ENCODE results near the gene PROSER1. TPM values are rescaled to one million over a fixed set of nuclear protein-coding genes. Genes with fewer than 3 reads are reported as not detected.
"Not testable (repeated sequence)": the region's sequence is repeated elsewhere in the genome, so short reads cannot be mapped to it uniquely, and the experiment has no call there.

The PROSER1 gene
- total RNA-seq (10 to 100 TPM; 31.9 to 52.2 (median 35.8) TPM), polyA plus RNA-seq (10 to 100 TPM; 12.8 to 17.7 (median 14.7) TPM)
- long read RNA-seq, donor 1, full-length matches to known transcripts, result 3 of 20 reads
- long read RNA-seq, donor 1, partial matches to known transcripts, result 17 of 20 reads
- long read RNA-seq, donor 1, other reads (novel, unspliced or antisense), result 0 of 20 reads
- long read RNA-seq, donor 2, result 0 reads

DNA sequence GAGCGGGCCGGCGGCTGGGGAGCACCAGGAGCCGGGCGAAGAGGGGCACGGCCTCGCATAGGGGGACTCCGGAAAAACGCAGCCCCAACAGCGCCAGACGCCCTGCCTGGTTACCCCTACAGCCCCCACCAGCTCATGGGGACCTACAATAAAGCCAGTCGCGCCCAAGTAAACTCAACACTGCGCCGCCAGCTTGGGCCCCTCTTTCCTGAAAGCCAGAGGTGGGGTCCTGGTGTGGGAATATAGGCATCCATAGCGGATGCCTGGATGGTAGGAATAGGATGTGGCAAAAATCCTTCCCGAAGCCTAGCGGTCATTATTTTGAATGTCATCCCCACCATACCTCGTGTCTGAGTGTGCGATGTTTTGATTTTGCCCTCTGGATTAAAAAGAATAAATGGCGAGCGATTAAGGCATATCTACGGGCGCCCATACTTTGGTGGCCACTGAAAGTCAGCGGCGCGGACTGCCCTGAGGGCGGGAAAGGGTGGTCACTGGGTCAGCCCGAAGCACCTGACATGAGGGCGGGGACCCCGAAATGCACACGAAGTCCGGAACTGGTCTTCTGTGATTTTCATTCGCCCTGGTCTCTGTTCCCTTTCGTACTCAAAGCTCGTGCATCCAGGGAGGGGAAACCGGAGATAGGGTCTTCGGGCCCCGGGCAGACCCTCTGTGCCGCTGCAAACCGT is at the start of gene PROSER1, which contains the start of gene NHLRC3:
TSS of gene PROSER1 (minus strand) at position 210 of the 689 bp plus-strand sequence. CDS start 847 bp downstream, outside the sequence.
TSS of gene NHLRC3 (plus strand) at position 577 of the 689 bp plus-strand sequence. CDS start 184 bp downstream, outside the sequence.
- Histone ChIP-seq H3K4me3 (peak within 1 kb of the TSS; percentile 55 to 98 (median 93)), H3K4me1 (peaks cover 31 to 85% (median 65%) of the 10 kb centered on the region in 6 donors), H3K27me3 (replicated peaks in 1 of 7) (no peaks in the 10 kb centered on the region), H3K36me3 (peaks cover 0 to 10% (median 0%) of the 10 kb centered on the region in 6 donors), H3K27ac (peak within 1 kb of the TSS; percentile 86 to 95 (median 92)), H3K9me3 (no peaks in the 10 kb centered on the region)
- intact Hi-C loops (cut with DNase I; ENCODE audit: low total_unique reads), result no loop called here
- 0% methylated on average over 33 to 41 of the region's 41 CpGs for WGBS, 5 donors
- peak; percentile 97 for DNase-seq
- TF ChIP-seq POLR2A (IDR thresholded peaks at IDR 0.05), result peak in 1 of 3 donors; percentile 37
- TF ChIP-seq POLR2AphosphoS5 (IDR thresholded peaks at IDR 0.05), result peak; percentile 76 to 84 (median 83)
- TF ChIP-seq CTCF (IDR thresholded peaks at IDR 0.05 in 8 of 11, conservative IDR thresholded peaks at IDR 0.05 in 3 of 11), result peak in 5 of 11 experiments; percentile 17 to 37 (median 26)

GRCh38 chr13:39086251-39086945 is 48.5 kb upstream of the PROSER1 start:
- H3K36me3 ChIP-seq; intact Hi-C loops (cut with DNase I; ENCODE audit: low total_unique reads); H3K4me1 ChIP-seq; H3K27ac ChIP-seq; DNase-seq; H3K9me3 ChIP-seq; H3K27me3 ChIP-seq (replicated peaks in 1 of 7); H3K4me3 ChIP-seq: not testable (repeated sequence)
- 27 to 48% (median 39%) methylated on average over 1 of the region's 1 CpG for WGBS, 5 donors

- no peak for TF ChIP-seq CTCF (IDR thresholded peaks at IDR 0.05 in 8 of 11, conservative IDR thresholded peaks at IDR 0.05 in 3 of 11)
- no peak for TF ChIP-seq POLR2A (IDR thresholded peaks at IDR 0.05)
- no peaks in the 10 kb centered on the region for H3K9me3 ChIP-seq
- H3K27ac ChIP-seq, result no peak overlapping the region
- H3K27me3 ChIP-seq (replicated peaks in 1 of 7), result peaks cover 0 to 41% (median 0%) of the 10 kb centered on the region in 7 donors
- no peak overlapping the region for H3K4me3 ChIP-seq
- H3K36me3 ChIP-seq, result no peaks in the 10 kb centered on the region
- 48 to 74% (median 57%) methylated on average over 3 of the region's 3 CpGs for WGBS, 5 donors
- intact Hi-C loops (cut with DNase I; ENCODE audit: low total_unique reads), result no loop called here
- no peaks in the 10 kb centered on the region for H3K4me1 ChIP-seq
- no peak for DNase-seq
These were observed 36.1 kb upstream of the PROSER1 start for GRCh38 chr13:39073983-39074382.

DNA sequence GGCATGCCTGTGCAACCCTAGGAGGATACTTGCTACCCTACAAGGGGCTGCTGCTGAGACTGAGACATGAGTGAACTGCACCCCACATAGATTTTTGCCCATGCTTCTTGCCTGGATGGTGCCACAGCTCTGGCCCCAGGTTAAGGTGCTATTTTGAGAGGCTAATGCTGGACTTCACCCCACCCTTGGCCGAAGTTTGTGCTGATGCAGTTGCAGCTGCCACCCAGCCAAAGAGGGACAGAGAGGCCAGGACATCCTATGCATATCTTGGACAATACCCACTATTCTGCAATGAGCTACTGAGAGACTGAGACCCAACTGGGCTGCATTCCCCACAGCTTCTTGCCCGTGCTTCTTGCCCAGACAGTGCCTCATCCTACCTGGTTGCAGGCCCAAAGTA is 35.0 kb upstream of the PROSER1 start:
- intact Hi-C loops (cut with DNase I; ENCODE audit: low total_unique reads), result no loop called here

More for the DNA sequence above, 35.0 kb upstream of the PROSER1 start:
- 63 to 84% (median 78%) methylated on average over 1 to 2 of the region's 2 CpGs for WGBS, 5 donors
- Histone ChIP-seq H3K27ac (no peak overlapping the region), H3K36me3 (no peaks in the 10 kb centered on the region), H3K9me3 (no peaks in the 10 kb centered on the region), H3K4me3 (no peak overlapping the region), H3K4me1 (no peaks in the 10 kb centered on the region), H3K27me3 (replicated peaks in 1 of 7) (peaks cover 0 to 41% (median 0%) of the 10 kb centered on the region in 7 donors)
- no peak for DNase-seq
- no peak for TF ChIP-seq POLR2AphosphoS5 (IDR thresholded peaks at IDR 0.05)
- no peak for TF ChIP-seq POLR2A (IDR thresholded peaks at IDR 0.05)
- no peak for TF ChIP-seq CTCF (IDR thresholded peaks at IDR 0.05 in 8 of 11, conservative IDR thresholded peaks at IDR 0.05 in 3 of 11)

Measured in spleen (tissue), 13 donors.